SK-N-SH (cell line): Measurements from ENCODE around the gene CDHR3. TPM values are rescaled to one million over a fixed set of nuclear protein-coding genes. Genes with fewer than 3 reads are reported as not detected.
A peak's percentile ranks its signal among the peaks of the same experiment; 100 is the strongest.

ENCODE experiments used
- CTCF ChIA-PET: fragments of 300-600, 350-600 bp; formaldehyde crosslinking; extraction: SDS; loops from one replicate; lab custom pipeline; 2021; lab: Yijun Ruan, JAX
- POLR2A ChIA-PET: fragments of 350-600 bp; sonication (Branson Sonifier 250); formaldehyde crosslinking; extraction: SDS; loops from one replicate; lab custom pipeline; 2020; ENCODE audit warnings: antibody characterized with exemption, inconsistent platforms; lab: Yijun Ruan, JAX
- DNase-seq: peaks from one replicate; pipeline ENCODE4 v3.0.0; 2012
- H2AFZ ChIP-seq: fragments of 200-600 bp; sonication (generic); 2 replicates; pipeline ENCODE4 v1.8.1; 2016; ENCODE audit warnings: antibody characterized with exemption, mild to moderate bottlenecking, low read depth
- H3F3A ChIP-seq: fragments of 200-600 bp; sonication (generic); replicated peaks from 2 replicates; pipeline ENCODE3; 2016; ENCODE audit warnings: antibody characterized with exemption, mild to moderate bottlenecking; ENCODE audit not compliant: insufficient read depth
- H3K27ac ChIP-seq, 2 experiments: fragments of 200-500 bp in 1 of 2; fragments of 200-600 bp in 1 of 2; sonication (Bioruptor generic) in 1 of 2; sonication (generic), shearing (Covaris generic) in 1 of 2; 2 replicates each; pipeline versions ENCODE4 v1.5.1 to v1.6.1; 2014 to 2016; ENCODE audit warnings: low read depth in 2 of 2, inconsistent platforms in 1 of 2, low read length in 1 of 2, mild to moderate bottlenecking in 1 of 2, mixed read lengths in 1 of 2
- H3K27me3 ChIP-seq: fragments of 200-600 bp; sonication (generic), shearing (Covaris generic); 2 replicates; pipeline ENCODE4 v1.6.1; 2016; ENCODE audit warnings: mixed run types; ENCODE audit not compliant: insufficient read depth
- H3K36me3 ChIP-seq, 2 experiments: fragments of 200-500 bp in 1 of 2; fragments of 200-600 bp in 1 of 2; sonication (Bioruptor generic) in 1 of 2; sonication (generic) in 1 of 2; replicated peaks in 1 of 2; 2 replicates each; pipeline versions ENCODE3 to v1.5.1; 2014 to 2016; ENCODE audit warnings: low read length in 1 of 2, mild to moderate bottlenecking in 1 of 2; ENCODE audit not compliant: insufficient read depth in 2 of 2, control insufficient read depth in 1 of 2
- H3K4me1 ChIP-seq, 2 experiments: fragments of 200-500 bp in 1 of 2; fragments of 200-600 bp in 1 of 2; sonication (Bioruptor generic) in 1 of 2; sonication (generic), shearing (Covaris generic) in 1 of 2; 2 replicates each; pipeline versions ENCODE4 v1.5.1 to v1.6.1; 2014 to 2016; ENCODE audit warnings: low read depth in 1 of 2, low read length in 1 of 2, mixed run types in 1 of 2; ENCODE audit not compliant: insufficient read depth in 2 of 2, control insufficient read depth in 1 of 2
- H3K4me2 ChIP-seq: fragments of 200-600 bp; sonication (generic), shearing (Covaris generic); 2 replicates; pipeline ENCODE4 v1.6.1; 2017; ENCODE audit warnings: mixed run types
- H3K4me3 ChIP-seq, 2 experiments: fragments of 200-500 bp in 1 of 2; fragments of 200-600 bp in 1 of 2; sonication (Bioruptor generic) in 1 of 2; sonication (generic), shearing (Covaris generic) in 1 of 2; 2 replicates each; pipeline versions ENCODE4 v1.5.1 to v1.8.1; 2014 to 2016; ENCODE audit warnings: low read depth in 2 of 2, inconsistent platforms in 1 of 2, low read length in 1 of 2, mild to moderate bottlenecking in 1 of 2, mixed read lengths in 1 of 2, moderate library complexity in 1 of 2
- H3K79me2 ChIP-seq: fragments of 200-600 bp; sonication (generic); 2 replicates; pipeline ENCODE4 v1.8.1; 2017; ENCODE audit warnings: mild to moderate bottlenecking; ENCODE audit not compliant: insufficient read depth
- H3K9ac ChIP-seq: fragments of 200-600 bp; sonication (generic); 2 replicates; pipeline ENCODE4 v1.6.1; 2017; ENCODE audit warnings: mixed run types
- H3K9me2 ChIP-seq: fragments of 200-600 bp; sonication (generic); 2 replicates; pipeline ENCODE4 v1.6.1; 2017; ENCODE audit warnings: mixed run types
- H3K9me3 ChIP-seq: fragments of 200-600 bp; sonication (generic); 2 replicates; pipeline ENCODE4 v1.6.1; 2017; ENCODE audit warnings: mixed run types, mild to moderate bottlenecking, moderate library complexity
- H4K20me1 ChIP-seq: fragments of 200-600 bp; sonication (generic); 2 replicates; pipeline ENCODE4 v1.6.1; 2017; ENCODE audit warnings: mild to moderate bottlenecking, mixed run types; ENCODE audit not compliant: insufficient read depth
- CHD2 ChIP-seq: fragments of 150-350 bp; IDR thresholded peaks from 2 replicates; pipeline ENCODE4 v1.6.1; 2018; ENCODE audit warnings: low read length; ENCODE audit not compliant: partially characterized antibody
- EP300 ChIP-seq, 2 experiments: IDR thresholded peaks; 2 replicates each; pipeline versions ENCODE4 v1.4.0 to v1.6.1; 2012; ENCODE audit warnings: borderline replicate concordance in 1 of 2, low read depth in 1 of 2, low read length in 1 of 2
- FOSL2 ChIP-seq: IDR thresholded peaks from 2 replicates; pipeline ENCODE4 v1.4.0; 2012; ENCODE audit warnings: low read depth, mild to moderate bottlenecking, moderate library complexity, borderline replicate concordance
- FOXJ3 ChIP-seq: sonication (generic); formaldehyde crosslinking; IDR thresholded peaks from 2 replicates; pipeline ENCODE4 v1.5.1; 2020; ENCODE audit warnings: mild to moderate bottlenecking, missing genetic modification reagents
- GABPA ChIP-seq: IDR thresholded peaks from 2 replicates; pipeline ENCODE4 v1.4.0; 2012; ENCODE audit warnings: low read depth, mild to moderate bottlenecking
- JUND ChIP-seq: IDR thresholded peaks from 2 replicates; pipeline ENCODE4 v1.4.0; 2012
- MEF2A ChIP-seq: IDR thresholded peaks from 2 replicates; pipeline ENCODE4 v1.4.0; 2012; ENCODE audit warnings: low read depth, borderline replicate concordance
- NFIC ChIP-seq: IDR thresholded peaks from 2 replicates; pipeline ENCODE4 v1.4.0; 2012; ENCODE audit warnings: borderline replicate concordance
- PBX3 ChIP-seq: IDR thresholded peaks from 2 replicates; pipeline ENCODE4; 2012
- RAD21 ChIP-seq: IDR thresholded peaks from 2 replicates; pipeline ENCODE4 v1.6.1; 2012; ENCODE audit warnings: mild to moderate bottlenecking, low read length
- RCOR1 ChIP-seq: fragments of 150-350 bp; IDR thresholded peaks from 2 replicates; pipeline ENCODE4 v1.6.1; 2017; ENCODE audit warnings: antibody characterized with exemption, low read length
- REST ChIP-seq: IDR thresholded peaks from 2 replicates; pipeline ENCODE4 v1.6.1; 2012; ENCODE audit warnings: mild to moderate bottlenecking, low read depth, low read length, moderate library complexity
- RFX5 ChIP-seq: IDR thresholded peaks from 2 replicates; pipeline ENCODE4 v1.6.1; 2012; ENCODE audit warnings: mild to moderate bottlenecking, improper control_type of control experiment, low read length
- SMC3 ChIP-seq: IDR thresholded peaks from 2 replicates; pipeline ENCODE4 v1.6.1; 2012; ENCODE audit warnings: low read depth, low read length, improper control_type of control experiment
- TCF12 ChIP-seq: IDR thresholded peaks from 2 replicates; pipeline ENCODE4 v1.4.0; 2012
- WGBS: methylation state at CpG from one replicate; pipeline ENCODE4 v1.1.6; 2017; ENCODE audit warnings: low lambda C conversion rate; 5-methylcytosine and 5-hydroxymethylcytosine counted together
- polyA plus RNA-seq, 3 experiments: library from polyadenylated mRNA; depleted of rRNA; stranded (reverse); fragments of >200 nt; gene quantifications; 2 replicates each; pipeline ENCODE4 v1.2.3, GENCODE V29; 2012

The CDHR3 gene
- polyA plus RNA-seq, 1 of the 3 experiments (the other 2 are of a cell fraction): 7.5 TPM

GRCh38 chr7:105916603-105917002 lies 46.5 kb upstream of the CDHR3 start:
- Histone ChIP-seq H3K27ac (no peak overlapping the region), H3K36me3 (peaks cover 0 to 8% of the 10 kb centered on the region in 2 experiments), H3K4me1 (0 out of 4 replicates have a peak, but pooled peaks cover 0 to 5% of the 10 kb centered on the region in 2 experiments), H3K9me3 (no peaks in the 10 kb centered on the region), H3K79me2 (no peaks in the 10 kb centered on the region), H3K27me3 (no peaks in the 10 kb centered on the region), H3K9ac (no peak overlapping the region), H3K4me3 (no peak overlapping the region), H3K4me2 (no peak overlapping the region), H3F3A (peaks cover 4% of the 10 kb centered on the region), H3K9me2 (no peaks in the 10 kb centered on the region; the same call in 1 of the 2 replicates), H2AFZ (no peak overlapping the region), H4K20me1 (no peaks in the 10 kb centered on the region)
- DNase-seq: no peak
- TF ChIP-seq REST: no peak
- no peak for TF ChIP-seq EP300 (IDR thresholded peaks at IDR 0.05; ENCODE audit: borderline replicate concordance in 1 of 2, low read depth in 1 of 2, low read length in 1 of 2)
- TF ChIP-seq PBX3: no peak
- TF ChIP-seq SMC3: no peak
- TF ChIP-seq RFX5: no peak
- TF ChIP-seq FOSL2: peak; percentile 64; the same call in 1 of the 2 replicates
- peak; percentile 38; the same call in 1 of the 2 replicates for TF ChIP-seq JUND
- peak; percentile 78 for TF ChIP-seq NFIC
- TF ChIP-seq RAD21: no peak
- no peak for TF ChIP-seq FOXJ3
- no peak for TF ChIP-seq CHD2
- TF ChIP-seq RCOR1: no peak
- TF ChIP-seq TCF12: peak; percentile 32; the same call in 1 of the 2 replicates
- TF ChIP-seq MEF2A: no peak
- TF ChIP-seq GABPA: no peak
- ChIA-PET CTCF (interaction anchor here (1.0 kb wide), 1 partner anchor 55 kb away, joined by 3 read pairs; no protein-coding TSS in a partner anchor), POLR2A (no interaction called here)
- WGBS: 81% methylated on average over 1 of the region's 1 CpG
